Parietal lobe (tissue), 2 donors: Measurements from ENCODE around the gene LILRB1. TPM values are rescaled to one million over a fixed set of nuclear protein-coding genes. Genes with fewer than 3 reads are reported as not detected.

Experiments used
- small RNA-seq: library from RNA; depleted of rRNA; stranded (forward); fragments of <200 nt; gene quantifications from one replicate; pipeline ENCODE3, GENCODE V24; 2014; ENCODE audit warnings: low replicate concordance
- total RNA-seq: library from RNA; depleted of rRNA; stranded (reverse); fragments of >200 nt; gene quantifications from one replicate; pipeline ENCODE4 v1.2.3, GENCODE V29; 2014

Gene LILRB1
- total RNA-seq = not detected

GRCh38 chr19:54630262-54630661, at the start of gene LILRB1:
Gene LILRB1, plus strand, starts transcription at chr19:54630484. Its CDS starts 590 bp downstream, at chr19:54631074.

GRCh38 chr19:54593445-54593844, 36.8 kb upstream of the LILRB1 start, which contains the start of gene LILRA1:
Gene LILRA1, plus strand, starts transcription at chr19:54593632. Its CDS starts 613 bp downstream, at chr19:54594245.

GRCh38 chr19:54662730-54663129, 32.4 kb downstream of the LILRB1 start, which contains the start of gene LILRB4:
Gene LILRB4, plus strand, starts transcription at chr19:54662985. Its CDS starts 49 bp downstream, at chr19:54663034.

Small RNA genes within 50 kb of the gene (small RNA-seq; reads per million reads assigned to genes)
- not detected for gene AC245036.3
- gene MIR8061 = not detected

Other genes with a start within 250 kb of the LILRB1 start
- gene TTYH1, start 215.0 kb upstream of the LILRB1 start, total RNA-seq = 64.5 TPM
- gene LENG8, start 181.3 kb upstream of the LILRB1 start, total RNA-seq = 89.5 TPM
- gene LENG9, start 166.7 kb upstream of the LILRB1 start, total RNA-seq = 3.4 TPM
- gene CDC42EP5, start 157.2 kb upstream of the LILRB1 start, total RNA-seq = not detected
- gene LAIR2, start 127.7 kb upstream of the LILRB1 start, total RNA-seq = not detected
- gene LILRA2, start 56.7 kb upstream of the LILRB1 start, total RNA-seq = 0.31 TPM
- not detected for gene LILRA1, start 36.9 kb upstream of the LILRB1 start, total RNA-seq
- 0.94 TPM for gene LILRB4, start 32.5 kb downstream of the LILRB1 start, total RNA-seq
- not detected for gene KIR3DL3, start 94.0 kb downstream of the LILRB1 start, total RNA-seq
- not detected for gene KIR2DL3, start 108.0 kb downstream of the LILRB1 start, total RNA-seq
- not detected for gene KIR2DL1, start 139.3 kb downstream of the LILRB1 start, total RNA-seq
- gene KIR2DL4, start 173.1 kb downstream of the LILRB1 start, total RNA-seq = not detected
- gene KIR3DL1, start 186.0 kb downstream of the LILRB1 start, total RNA-seq = not detected
- gene KIR2DS4, start 202.2 kb downstream of the LILRB1 start, total RNA-seq = not detected
- not detected for gene KIR3DL2, start 220.0 kb downstream of the LILRB1 start, total RNA-seq
- not detected for gene FCAR, start 243.8 kb downstream of the LILRB1 start, total RNA-seq